ENCODE data around the gene TBC1D14.
"Not testable (repeated sequence)": the region's sequence is repeated elsewhere in the genome, so short reads cannot be mapped to it uniquely, and the experiment has no call there.

TBC1D14 gene

DNA sequence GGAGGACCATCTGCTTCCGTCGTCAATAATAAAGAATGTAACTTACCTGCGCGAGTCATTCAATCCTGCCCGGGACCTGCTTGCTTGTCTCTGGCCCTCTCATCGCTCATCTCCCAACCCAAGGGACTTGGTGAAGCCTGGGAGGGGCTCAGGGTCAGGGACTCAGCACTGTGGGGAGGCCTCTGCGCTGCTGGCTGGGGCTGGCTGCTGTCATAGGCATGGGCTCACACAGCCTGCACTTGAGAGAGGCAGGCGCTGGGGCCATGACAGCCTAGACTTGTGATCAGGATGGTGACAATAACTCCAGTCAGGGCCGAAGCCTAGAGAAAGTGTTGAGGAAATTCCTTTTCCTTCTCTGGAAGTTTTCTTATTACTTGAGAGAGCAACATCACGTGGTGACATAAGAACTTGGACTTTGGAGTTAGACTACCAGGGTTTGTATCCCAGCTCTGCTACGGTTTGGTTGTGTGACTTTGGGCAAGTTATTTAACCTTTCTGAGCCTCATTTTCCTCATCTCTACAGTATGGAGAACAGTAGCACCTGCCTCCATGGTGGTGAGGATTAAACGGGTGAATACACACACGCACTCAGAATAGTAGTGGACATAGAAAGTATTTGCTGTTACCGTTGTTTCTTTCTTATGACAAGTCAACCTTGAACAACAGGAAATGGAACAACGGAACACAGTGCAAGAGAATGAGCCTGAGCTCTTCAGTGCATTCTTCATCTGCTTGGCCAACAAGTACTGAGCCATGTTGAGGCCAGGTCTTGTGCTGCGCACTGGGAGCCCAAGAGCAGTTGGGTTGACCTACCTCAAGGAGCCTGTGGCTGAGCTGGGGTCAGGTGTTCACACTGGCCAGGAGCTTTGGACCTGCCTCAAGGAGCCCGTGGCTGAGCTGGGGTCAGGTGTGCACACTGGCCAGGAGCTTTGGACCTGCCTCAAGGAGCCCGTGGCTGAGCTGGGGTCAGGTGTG lies 60.5 kb downstream of the TBC1D14 start:
- H3K4me3 ChIP-seq (ENCODE audit: low read depth, low read length): no peak overlapping the region
- TF ChIP-seq, protein P1, sequence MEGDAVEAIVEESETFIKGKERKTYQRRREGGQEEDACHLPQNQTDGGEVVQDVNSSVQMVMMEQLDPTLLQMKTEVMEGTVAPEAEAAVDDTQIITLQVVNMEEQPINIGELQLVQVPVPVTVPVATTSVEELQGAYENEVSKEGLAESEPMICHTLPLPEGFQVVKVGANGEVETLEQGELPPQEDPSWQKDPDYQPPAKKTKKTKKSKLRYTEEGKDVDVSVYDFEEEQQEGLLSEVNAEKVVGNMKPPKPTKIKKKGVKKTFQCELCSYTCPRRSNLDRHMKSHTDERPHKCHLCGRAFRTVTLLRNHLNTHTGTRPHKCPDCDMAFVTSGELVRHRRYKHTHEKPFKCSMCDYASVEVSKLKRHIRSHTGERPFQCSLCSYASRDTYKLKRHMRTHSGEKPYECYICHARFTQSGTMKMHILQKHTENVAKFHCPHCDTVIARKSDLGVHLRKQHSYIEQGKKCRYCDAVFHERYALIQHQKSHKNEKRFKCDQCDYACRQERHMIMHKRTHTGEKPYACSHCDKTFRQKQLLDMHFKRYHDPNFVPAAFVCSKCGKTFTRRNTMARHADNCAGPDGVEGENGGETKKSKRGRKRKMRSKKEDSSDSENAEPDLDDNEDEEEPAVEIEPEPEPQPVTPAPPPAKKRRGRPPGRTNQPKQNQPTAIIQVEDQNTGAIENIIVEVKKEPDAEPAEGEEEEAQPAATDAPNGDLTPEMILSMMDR (IDR thresholded peaks at IDR 0.05; ENCODE audit: low read depth, low read length): no peak

DNA sequence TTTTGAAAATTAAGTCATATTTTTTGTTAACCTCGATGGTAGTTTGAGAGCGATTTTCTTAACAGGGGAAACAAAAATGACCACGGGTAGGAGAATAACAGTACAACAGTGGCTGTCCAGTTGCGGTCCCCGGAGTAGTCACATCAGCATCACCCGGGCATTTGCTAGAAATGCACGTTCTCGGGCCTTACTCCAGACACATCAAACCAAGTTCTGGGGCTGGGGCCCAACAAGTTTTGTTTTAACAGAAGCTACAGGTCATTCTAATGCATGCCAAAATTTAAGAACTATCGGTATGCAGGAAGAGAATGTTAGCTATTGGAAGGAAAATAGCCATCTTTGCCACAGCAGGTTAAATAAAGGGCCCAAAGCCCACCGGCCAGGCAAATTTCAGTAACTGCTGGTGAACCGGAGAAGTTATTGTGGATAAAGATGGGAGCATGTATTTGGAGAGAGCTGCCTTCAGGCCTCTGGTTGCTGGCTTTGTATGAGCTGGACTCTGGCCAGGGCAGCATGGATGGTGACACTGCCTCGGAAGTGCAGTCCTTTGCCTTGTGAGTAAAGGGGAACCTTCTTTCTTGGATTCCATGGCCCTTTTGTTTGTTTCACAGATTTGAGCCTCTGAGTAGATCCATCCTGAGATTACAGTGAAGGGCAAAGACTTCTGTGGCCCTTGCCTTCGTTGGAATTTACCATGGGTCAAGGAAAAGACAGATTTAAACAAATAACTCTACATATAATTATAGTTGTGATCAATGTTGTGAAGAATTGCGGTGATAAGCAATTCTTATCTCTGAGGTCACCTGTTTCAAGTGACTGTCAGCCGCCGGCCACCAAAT lies 62.1 kb downstream of the TBC1D14 start:
- TF ChIP-seq, protein P1 (IDR thresholded peaks at IDR 0.05; ENCODE audit: low read depth, low read length): no peak
- H3K4me3 ChIP-seq (ENCODE audit: low read depth, low read length): no peak overlapping the region

DNA sequence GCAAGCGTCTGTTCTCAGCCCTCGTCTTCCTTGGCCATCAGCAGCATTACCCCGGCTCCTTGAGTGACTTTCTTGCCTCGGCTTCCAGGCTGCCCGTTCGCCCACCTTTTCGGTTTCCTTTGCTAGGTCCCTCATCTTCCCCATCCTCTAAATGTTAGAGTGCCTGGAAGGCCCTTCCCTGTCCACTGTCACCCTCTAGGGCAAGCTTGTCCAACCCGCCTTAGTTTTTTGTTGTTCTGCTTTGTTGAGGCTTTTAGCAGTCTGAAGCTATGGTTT lies 62.7 kb downstream of the TBC1D14 start:
- TF ChIP-seq, protein P1 (IDR thresholded peaks at IDR 0.05; ENCODE audit: low read depth, low read length): no peak
- H3K4me3 ChIP-seq (ENCODE audit: low read depth, low read length): no peak overlapping the region

DNA sequence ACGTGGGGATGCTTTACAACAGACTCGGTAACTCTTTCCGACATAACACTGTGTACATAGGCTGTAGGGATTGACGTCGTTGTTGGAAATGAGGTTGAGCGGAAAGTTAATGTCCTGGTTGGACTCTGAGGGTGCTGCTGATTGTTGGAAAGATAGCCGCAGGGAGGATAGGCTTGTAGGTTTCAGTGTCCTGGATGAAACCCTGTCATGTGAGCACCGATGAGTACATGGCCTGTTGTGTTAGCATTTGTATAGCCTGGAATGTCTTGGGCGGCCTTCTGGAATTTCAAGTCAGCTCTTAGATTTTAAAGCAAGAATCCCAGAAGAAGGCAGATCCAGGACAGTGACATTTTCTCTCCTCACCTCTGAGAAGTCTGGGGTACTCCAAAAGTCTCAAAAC lies 63.3 kb downstream of the TBC1D14 start:
- H3K4me3 ChIP-seq (ENCODE audit: low read depth, low read length): no peak overlapping the region
- TF ChIP-seq, protein P1 (IDR thresholded peaks at IDR 0.05; ENCODE audit: low read depth, low read length): no peak

DNA sequence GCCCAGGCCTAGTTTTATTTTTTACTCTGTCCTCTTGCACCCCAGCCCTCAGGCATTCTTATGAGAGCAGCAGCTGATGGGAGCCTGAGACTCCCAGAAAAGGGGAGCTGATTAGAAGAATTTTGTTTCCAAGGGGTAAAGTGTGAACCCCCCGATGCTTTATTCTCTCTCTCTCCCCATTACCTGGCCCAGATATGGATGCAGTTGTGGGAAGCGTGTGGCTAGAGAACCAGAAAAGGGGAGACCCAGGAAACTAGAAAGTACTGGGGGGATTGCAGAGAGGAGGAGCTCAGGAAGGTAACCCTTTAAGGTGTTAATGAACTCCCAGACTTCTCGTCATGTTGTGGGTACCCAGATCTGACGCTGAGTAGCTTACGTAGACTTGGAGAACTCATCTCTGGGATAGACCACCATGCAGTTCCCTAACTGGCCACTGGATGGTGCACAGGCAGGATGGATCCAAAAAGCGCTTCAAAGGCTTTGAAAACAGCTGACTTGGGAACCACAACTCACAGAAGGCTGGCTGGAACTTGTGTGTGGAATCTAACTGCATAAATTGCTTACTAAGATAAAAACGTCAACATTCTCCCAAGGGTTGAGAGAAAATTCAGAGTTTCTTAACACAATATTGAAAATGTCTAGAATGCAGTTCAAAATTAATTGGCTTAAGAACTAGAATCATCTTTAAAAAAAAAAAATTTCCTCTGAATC lies 64.7 kb downstream of the TBC1D14 start:
- TF ChIP-seq, protein P1 (IDR thresholded peaks at IDR 0.05; ENCODE audit: low read depth, low read length): peak; percentile 99
- no peak overlapping the region for H3K4me3 ChIP-seq (ENCODE audit: low read depth, low read length)

DNA sequence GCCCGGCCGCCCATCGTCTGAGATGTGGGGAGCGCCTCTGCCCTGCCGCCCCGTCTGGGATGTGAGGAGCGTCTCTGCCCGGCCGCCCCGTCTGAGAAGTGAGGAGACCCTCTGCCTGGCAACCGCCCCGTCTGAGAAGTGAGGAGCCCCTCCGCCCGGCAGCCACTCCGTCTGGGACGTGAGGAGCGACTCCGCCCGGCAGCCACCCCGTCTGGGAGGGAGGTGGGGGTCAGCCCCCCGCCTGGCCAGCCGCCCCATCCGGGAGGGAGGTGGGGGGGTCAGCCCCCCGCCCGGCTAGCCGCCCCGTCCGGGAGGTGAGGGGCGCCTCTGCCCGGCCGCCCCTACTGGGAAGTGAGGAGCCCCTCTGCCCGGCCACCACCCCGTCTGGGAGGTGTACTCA lies 68.2 kb downstream of the TBC1D14 start:
- H3K4me3 ChIP-seq (ENCODE audit: low read depth, low read length): not testable (repeated sequence)

DNA sequence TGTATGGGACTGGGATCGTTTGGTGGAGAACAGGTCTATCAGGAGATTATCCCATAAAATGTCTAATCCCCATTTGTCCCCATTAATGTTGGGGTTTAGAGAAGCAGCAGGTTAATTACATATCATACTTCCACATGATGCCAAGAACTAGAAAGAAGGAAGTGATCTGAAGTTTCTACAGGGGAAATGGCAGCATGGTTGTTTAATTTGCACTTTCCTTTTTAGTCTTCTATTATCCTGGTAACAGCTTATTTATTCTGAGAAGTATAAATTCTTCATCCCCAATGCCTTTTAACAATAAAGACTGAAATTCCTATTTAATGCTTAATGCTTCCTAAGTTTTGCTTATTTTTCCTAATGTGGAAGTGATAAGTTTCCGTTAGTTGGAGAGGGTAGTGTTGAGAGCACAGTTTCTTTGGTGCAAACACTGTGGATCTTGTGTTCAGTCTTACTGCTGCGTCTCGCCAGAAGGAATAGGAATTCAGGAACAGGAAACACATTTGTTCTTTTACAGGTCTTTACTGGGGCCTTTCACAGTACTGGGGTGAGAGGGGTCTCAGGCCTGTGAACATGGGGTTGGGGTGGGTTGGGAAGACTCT lies 74.0 kb downstream of the TBC1D14 start:
- TF ChIP-seq, protein P1 (IDR thresholded peaks at IDR 0.05; ENCODE audit: low read depth, low read length): no peak
- no peak overlapping the region for H3K4me3 ChIP-seq (ENCODE audit: low read depth, low read length)

All from WI38 (cell line).